Caco-2 (cell line): ENCODE results near the gene NEGR1. TPM values are rescaled to one million over a fixed set of nuclear protein-coding genes. Genes with fewer than 3 reads are reported as not detected.

Experiments
- BruUV-seq: library from RNA; stranded (reverse); fragments of 400-500 nt; replicated peaks from 2 replicates; lab custom pipeline; 2021; lab: Mats Ljungman, UMichigan
- CTCF ChIA-PET: fragments of 300-600 bp; sonication (Branson Sonifier 250); formaldehyde crosslinking; loops from one replicate; lab custom pipeline; 2022; ENCODE audit warnings: antibody characterized with exemption; lab: Charles Lee
- POLR2A ChIA-PET: fragments of 300-600 bp; sonication (Branson Sonifier 250); formaldehyde crosslinking; loops from one replicate; lab custom pipeline; 2022; ENCODE audit warnings: antibody characterized with exemption; lab: Charles Lee
- DNase-seq, 2 experiments: peaks; one replicate each; pipeline versions ENCODE4 v3.0.0 to v3.0.0-alpha.2; 2020 to 2022
- H3K27me3 ChIP-seq: replicated peaks from 2 replicates; pipeline ENCODE4 v1.6.0; 2011; ENCODE audit warnings: low read length; ENCODE audit not compliant: control insufficient read depth, insufficient read depth
- H3K36me3 ChIP-seq: 2 replicates; pipeline ENCODE4 v1.5.1; 2011; ENCODE audit warnings: low read length; ENCODE audit not compliant: control insufficient read depth, insufficient read depth
- H3K4me1 ChIP-seq: fragments of 250-450 bp; sonication (Bioruptor Pico); 2 replicates; pipeline ENCODE4 v1.5.1; 2020; ENCODE audit warnings: mild to moderate bottlenecking
- H3K4me3 ChIP-seq: 2 replicates; pipeline ENCODE4 v1.5.1; 2011; ENCODE audit warnings: low read depth, mild to moderate bottlenecking, control low read depth, low read length
- H3K9me3 ChIP-seq: fragments of 250-450 bp; sonication (Bioruptor Pico); 2 replicates; pipeline ENCODE4 v1.5.1; 2020; ENCODE audit warnings: mild to moderate bottlenecking, moderate library complexity
- H3K27ac Mint-ChIP-seq: one replicate; pipeline ENCODE4 v1.8.0; 2022; ENCODE audit warnings: mixed read lengths; ENCODE audit not compliant: unreplicated experiment
- H3K27me3 Mint-ChIP-seq: one replicate; pipeline ENCODE4 v1.8.0; 2022; ENCODE audit warnings: mixed read lengths; ENCODE audit not compliant: insufficient read depth, unreplicated experiment
- H3K36me3 Mint-ChIP-seq: one replicate; pipeline ENCODE4 v1.8.0; 2022; ENCODE audit warnings: mild to moderate bottlenecking, mixed read lengths; ENCODE audit not compliant: insufficient read depth, unreplicated experiment
- H3K4me1 Mint-ChIP-seq: one replicate; pipeline ENCODE4 v1.8.0; 2022; ENCODE audit warnings: low read depth, mixed read lengths; ENCODE audit not compliant: unreplicated experiment
- H3K4me3 Mint-ChIP-seq: one replicate; pipeline ENCODE4 v1.8.0; 2022; ENCODE audit warnings: mild to moderate bottlenecking, moderate library complexity, mixed read lengths; ENCODE audit not compliant: unreplicated experiment
- H3K9me3 Mint-ChIP-seq: one replicate; pipeline ENCODE4 v1.8.0; 2022; ENCODE audit warnings: mixed read lengths; ENCODE audit not compliant: unreplicated experiment
- CTCF ChIP-seq, 2 experiments: fragments of 200-600 bp in 1 of 2; IDR thresholded peaks; 1 replicate in 1 of 2; 2 replicates in 1 of 2; pipeline versions ENCODE4 v1.5.1 to v1.8.0; 2011 to 2022; ENCODE audit warnings: antibody characterized with exemption in 1 of 2, control low read depth in 1 of 2, inconsistent platforms in 1 of 2, low read depth in 1 of 2, low read length in 1 of 2, mild to moderate bottlenecking in 1 of 2, moderate library complexity in 1 of 2; ENCODE audit not compliant: insufficient read depth in 1 of 2, severe bottlenecking in 1 of 2, unreplicated experiment in 1 of 2
- intact Hi-C: fragments of 100-400 bp; cut with micrococcal nuclease; formaldehyde crosslinking; loops from one replicate; pipeline ENCODE4 v1.10.0; 2022; ENCODE audit not compliant: unreplicated experiment
- total RNA-seq: library from RNA; stranded (reverse); gene quantifications from 2 replicates; pipeline ENCODE4 v1.2.3, GENCODE V29; 2022

NEGR1 gene
- total RNA-seq, 1 experiment from 2014 or later = not detected

- TF ChIP-seq CTCF (IDR thresholded peaks at IDR 0.05; ENCODE audit: insufficient read depth in 1 of 2, low read depth in 1 of 2, low read length in 1 of 2, severe bottlenecking in 1 of 2, unreplicated experiment in 1 of 2) = no peak
- Histone ChIP-seq H3K9me3 (no peaks in the 10 kb centered on the region), H3K27me3 (no peaks in the 10 kb centered on the region), H3K4me3 (no peak overlapping the region), H3K4me1 (no peaks in the 10 kb centered on the region), H3K36me3 (no peaks in the 10 kb centered on the region)
- no peak overlapping the region for H3K27ac Mint-ChIP-seq
- no peaks in the 10 kb centered on the region for H3K27me3 Mint-ChIP-seq
- H3K4me1 Mint-ChIP-seq = no peaks in the 10 kb centered on the region
- ChIA-PET CTCF (no interaction called here), POLR2A (no interaction called here)
- no peaks in the 10 kb centered on the region for H3K9me3 Mint-ChIP-seq
- no peaks in the 10 kb centered on the region for H3K36me3 Mint-ChIP-seq
- no peak overlapping the region for H3K4me3 Mint-ChIP-seq
- intact Hi-C loops = no loop called here
- no peak for DNase-seq
- no TSS peak for BruUV-seq
Measured at GRCh38 chr1:71745326-71745725, 537.0 kb downstream of the NEGR1 start.

- TF ChIP-seq CTCF (IDR thresholded peaks at IDR 0.05; ENCODE audit: insufficient read depth in 1 of 2, low read depth in 1 of 2, low read length in 1 of 2, severe bottlenecking in 1 of 2, unreplicated experiment in 1 of 2) = no peak
- no peaks in the 10 kb centered on the region for H3K9me3 Mint-ChIP-seq
- no peak overlapping the region for H3K4me3 Mint-ChIP-seq
- no peaks in the 10 kb centered on the region for H3K27me3 ChIP-seq
- BruUV-seq = no TSS peak
- H3K4me3 ChIP-seq = no peak overlapping the region
- H3K9me3 ChIP-seq = no peaks in the 10 kb centered on the region
- POLR2A ChIA-PET = no interaction called here
- H3K36me3 ChIP-seq = no peaks in the 10 kb centered on the region
- intact Hi-C loops = no loop called here
- H3K27ac Mint-ChIP-seq = no peak overlapping the region
- DNase-seq = no peak
- H3K4me1 Mint-ChIP-seq = no peaks in the 10 kb centered on the region
- H3K4me1 ChIP-seq = no peaks in the 10 kb centered on the region
- CTCF ChIA-PET = no interaction called here
- H3K36me3 Mint-ChIP-seq = no peaks in the 10 kb centered on the region
- H3K27me3 Mint-ChIP-seq = no peaks in the 10 kb centered on the region
Measured at GRCh38 chr1:71743862-71744261, 538.5 kb downstream of the NEGR1 start.

GRCh38 chr1:71738910-71739309 lies 543.4 kb downstream of the NEGR1 start:
- CTCF ChIA-PET = no interaction called here

More at GRCh38 chr1:71738910-71739309, 543.4 kb downstream of the NEGR1 start:
- H3K4me3 Mint-ChIP-seq = no peak overlapping the region
- H3K4me3 ChIP-seq = no peak overlapping the region
- no peak overlapping the region for H3K27ac Mint-ChIP-seq
- DNase-seq = no peak
- BruUV-seq = no TSS peak
- POLR2A ChIA-PET = no interaction called here
- no peak for TF ChIP-seq CTCF (IDR thresholded peaks at IDR 0.05; ENCODE audit: insufficient read depth in 1 of 2, low read depth in 1 of 2, low read length in 1 of 2, severe bottlenecking in 1 of 2, unreplicated experiment in 1 of 2)
- peaks cover 7% of the 10 kb centered on the region for H3K27me3 Mint-ChIP-seq
- no peaks in the 10 kb centered on the region for H3K4me1 ChIP-seq
- no peaks in the 10 kb centered on the region for H3K9me3 Mint-ChIP-seq
- no peaks in the 10 kb centered on the region for H3K4me1 Mint-ChIP-seq
- no peaks in the 10 kb centered on the region for H3K36me3 Mint-ChIP-seq
- no peaks in the 10 kb centered on the region for H3K9me3 ChIP-seq
- intact Hi-C loops = no loop called here
- no peaks in the 10 kb centered on the region for H3K27me3 ChIP-seq
- H3K36me3 ChIP-seq = no peaks in the 10 kb centered on the region
